Mesenchymal stem cell (in vitro differentiated cells and primary cell): Measurements from ENCODE around the gene PTPRD.

ENCODE experiments used
- DNase-seq: peaks from one replicate; pipeline ENCODE4 v3.0.0-alpha.2; 2013
- H2AFZ ChIP-seq: one replicate; pipeline ENCODE4 v1.6.1; 2013; ENCODE audit warnings: low read depth, mild to moderate bottlenecking, control low read depth, inconsistent platforms, low read length, moderate library complexity
- H2AK5ac ChIP-seq: 2 replicates; pipeline ENCODE4 v1.6.1; 2013; ENCODE audit warnings: low read length, moderate library complexity, mild to moderate bottlenecking, inconsistent platforms; ENCODE audit not compliant: severe bottlenecking
- H2BK120ac ChIP-seq: one replicate; pipeline ENCODE4 v1.6.1; 2013; ENCODE audit warnings: low read depth, mild to moderate bottlenecking, inconsistent platforms, low read length, moderate library complexity
- H2BK12ac ChIP-seq, 2 experiments: one replicate each; pipeline ENCODE4 v1.6.1; 2013; ENCODE audit warnings: inconsistent platforms in 2 of 2, low read length in 2 of 2, mild to moderate bottlenecking in 2 of 2, moderate library complexity in 2 of 2, control low read depth in 1 of 2
- H2BK15ac ChIP-seq: one replicate; pipeline ENCODE4 v1.6.1; 2013; ENCODE audit warnings: mild to moderate bottlenecking, low read depth, inconsistent platforms; ENCODE audit not compliant: poor library complexity, severe bottlenecking
- H2BK5ac ChIP-seq: 2 replicates; pipeline ENCODE4 v1.6.1; 2013; ENCODE audit warnings: low read depth, mild to moderate bottlenecking, low read length, control low read depth, inconsistent platforms; ENCODE audit not compliant: poor library complexity, severe bottlenecking
- H3K14ac ChIP-seq, 2 experiments: one replicate each; pipeline ENCODE4 v1.6.1; 2013; ENCODE audit warnings: inconsistent platforms in 2 of 2, low read length in 2 of 2, control low read depth in 1 of 2, mild to moderate bottlenecking in 1 of 2, moderate library complexity in 1 of 2
- H3K18ac ChIP-seq, 2 experiments: one replicate each; pipeline ENCODE4 v1.6.1; 2013; ENCODE audit warnings: inconsistent platforms in 2 of 2, low read length in 2 of 2, control low read depth in 1 of 2, low read depth in 1 of 2, mild to moderate bottlenecking in 1 of 2
- H3K23ac ChIP-seq, 2 experiments: one replicate each; pipeline ENCODE4 v1.6.1; 2013; ENCODE audit warnings: inconsistent platforms in 2 of 2, low read length in 2 of 2, mild to moderate bottlenecking in 2 of 2, moderate library complexity in 2 of 2, control low read depth in 1 of 2
- H3K27ac ChIP-seq: 2 replicates; pipeline ENCODE4 v1.5.1; 2013; ENCODE audit warnings: mild to moderate bottlenecking, moderate library complexity, low read length, control low read depth, inconsistent platforms; ENCODE audit not compliant: poor library complexity, severe bottlenecking
- H3K27me3 ChIP-seq, 2 experiments: 2 replicates each; pipeline versions ENCODE4 v1.6.1 to v1.7.0; 2013; ENCODE audit warnings: low read length in 2 of 2, mild to moderate bottlenecking in 2 of 2, moderate library complexity in 2 of 2, control low read depth in 1 of 2, inconsistent platforms in 1 of 2; ENCODE audit not compliant: control insufficient read depth in 1 of 2, insufficient read depth in 1 of 2
- H3K36me3 ChIP-seq, 2 experiments: 2 replicates each; pipeline versions ENCODE4 v1.6.1 to v1.7.0; 2013; ENCODE audit warnings: low read length in 2 of 2, control low read depth in 1 of 2, inconsistent platforms in 1 of 2, low read depth in 1 of 2, mild to moderate bottlenecking in 1 of 2; ENCODE audit not compliant: insufficient read depth in 2 of 2, control insufficient read depth in 1 of 2
- H3K4ac ChIP-seq, 2 experiments: one replicate each; pipeline ENCODE4 v1.6.1; 2013; ENCODE audit warnings: inconsistent platforms in 2 of 2, low read length in 2 of 2, mild to moderate bottlenecking in 2 of 2, moderate library complexity in 2 of 2, control low read depth in 1 of 2, low read depth in 1 of 2
- H3K4me1 ChIP-seq: 2 replicates; pipeline ENCODE4 v1.6.1; 2013; ENCODE audit warnings: low read depth, low read length, control low read depth; ENCODE audit not compliant: control insufficient read depth, insufficient read depth
- H3K4me2 ChIP-seq: 2 replicates; pipeline ENCODE4 v1.6.1; 2013; ENCODE audit warnings: low read length, mild to moderate bottlenecking, inconsistent platforms; ENCODE audit not compliant: poor library complexity, severe bottlenecking
- H3K4me3 ChIP-seq, 2 experiments: 2 replicates each; pipeline versions ENCODE4 v1.5.1 to v1.7.0; 2013; ENCODE audit warnings: low read length in 2 of 2, mild to moderate bottlenecking in 2 of 2, control low read depth in 1 of 2, low read depth in 1 of 2; ENCODE audit not compliant: insufficient read depth in 1 of 2
- H3K79me1 ChIP-seq: replicated peaks from 2 replicates; pipeline ENCODE4 v1.6.1; 2013; ENCODE audit warnings: mild to moderate bottlenecking, control low read depth, low read length, inconsistent platforms; ENCODE audit not compliant: poor library complexity, severe bottlenecking
- H3K9ac ChIP-seq: 2 replicates; pipeline ENCODE4 v1.7.0; 2013; ENCODE audit warnings: mild to moderate bottlenecking, low read length, moderate library complexity
- H3K9me3 ChIP-seq: 2 replicates; pipeline ENCODE4 v1.7.0; 2013; ENCODE audit warnings: mild to moderate bottlenecking, low read length; ENCODE audit not compliant: control insufficient read depth
- H4K8ac ChIP-seq: one replicate; pipeline ENCODE4 v1.6.1; 2013; ENCODE audit warnings: inconsistent platforms, mild to moderate bottlenecking, low read length, moderate library complexity
- H4K91ac ChIP-seq: one replicate; pipeline ENCODE4 v1.6.1; 2013; ENCODE audit warnings: mild to moderate bottlenecking, low read length, inconsistent platforms
- WGBS: methylation state at CpG from one replicate; pipeline ENCODE4 v1.1.7; 2013; ENCODE audit warnings: mixed read lengths; 5-methylcytosine and 5-hydroxymethylcytosine counted together

PTPRD gene

GRCh38 chr9:9536523-9536922 is 1076.3 kb downstream of the PTPRD start:
- Histone ChIP-seq H4K91ac (no peak overlapping the region), H3K9me3 (no peaks in the 10 kb centered on the region), H4K8ac (no peak overlapping the region), H2AFZ (no peak overlapping the region), H3K9ac (no peak overlapping the region), H2BK15ac (no peak overlapping the region), H3K4me3 (no peak overlapping the region), H2AK5ac (no peak overlapping the region), H3K23ac (no peak overlapping the region), H3K18ac (no peak overlapping the region), H3K27me3 (no peaks in the 10 kb centered on the region), H3K4me2 (no peak overlapping the region), H3K79me1 (no peaks in the 10 kb centered on the region), H3K14ac (no peak overlapping the region), H3K36me3 (no peaks in the 10 kb centered on the region), H3K4me1 (no peaks in the 10 kb centered on the region), H2BK5ac (no peak overlapping the region), H3K4ac (no peak overlapping the region), H2BK120ac (no peak overlapping the region), H3K27ac (no peak overlapping the region), H2BK12ac (no peak overlapping the region)
- no peak for DNase-seq
- WGBS, result 66% methylated on average over 9 of the region's 9 CpGs

- Histone ChIP-seq H3K23ac (no peak overlapping the region), H3K4ac (no peak overlapping the region), H3K4me3 (no peak overlapping the region), H3K79me1 (no peaks in the 10 kb centered on the region), H3K9me3 (no peaks in the 10 kb centered on the region), H2BK120ac (no peak overlapping the region), H4K8ac (no peak overlapping the region), H4K91ac (no peak overlapping the region), H2BK12ac (no peak overlapping the region), H2AFZ (no peak overlapping the region), H3K27ac (no peak overlapping the region), H2BK15ac (no peak overlapping the region), H3K27me3 (no peaks in the 10 kb centered on the region), H3K18ac (no peak overlapping the region), H3K4me2 (no peak overlapping the region), H3K9ac (no peak overlapping the region), H3K14ac (no peak overlapping the region), H3K4me1 (no peaks in the 10 kb centered on the region), H2BK5ac (no peak overlapping the region), H3K36me3 (no peaks in the 10 kb centered on the region), H2AK5ac (no peak overlapping the region)
- 53% methylated on average over 8 of the region's 8 CpGs for WGBS
- no peak for DNase-seq
Measured at GRCh38 chr9:9523476-9524139, 1089.2 kb downstream of the PTPRD start.

- H2BK15ac ChIP-seq, result no peak overlapping the region
- H2BK120ac ChIP-seq, result no peak overlapping the region
- no peak overlapping the region for H2AFZ ChIP-seq
- H2BK12ac ChIP-seq, result no peak overlapping the region
- no peak overlapping the region for H2AK5ac ChIP-seq
- DNase-seq, result no peak
- H3K27ac ChIP-seq, result no peak overlapping the region
- H3K9me3 ChIP-seq, result no peaks in the 10 kb centered on the region
- no peak overlapping the region for H3K14ac ChIP-seq
- H3K4me1 ChIP-seq, result no peaks in the 10 kb centered on the region
- no peak overlapping the region for H3K23ac ChIP-seq
- H3K79me1 ChIP-seq, result no peaks in the 10 kb centered on the region
- H4K8ac ChIP-seq, result no peak overlapping the region
- no peak overlapping the region for H4K91ac ChIP-seq
- H3K9ac ChIP-seq, result no peak overlapping the region
- no peak overlapping the region for H3K18ac ChIP-seq
- H2BK5ac ChIP-seq, result no peak overlapping the region
- no peak overlapping the region for H3K4ac ChIP-seq
- no peak overlapping the region for H3K4me2 ChIP-seq
- no peaks in the 10 kb centered on the region for H3K27me3 ChIP-seq
- H3K4me3 ChIP-seq, result no peak overlapping the region
- no CpG with 5 or more reads among the region's 1 CpG for WGBS
- H3K36me3 ChIP-seq, result no peaks in the 10 kb centered on the region
Measured at GRCh38 chr9:9522406-9522805, 1090.4 kb downstream of the PTPRD start.

GRCh38 chr9:9521033-9521779 is 1091.6 kb downstream of the PTPRD start:
- no peak overlapping the region for H2AFZ ChIP-seq
- no peaks in the 10 kb centered on the region for H3K79me1 ChIP-seq
- no peak overlapping the region for H3K4me2 ChIP-seq
- no peak overlapping the region for H4K8ac ChIP-seq
- no peaks in the 10 kb centered on the region for H3K36me3 ChIP-seq
- no peak overlapping the region for H3K27ac ChIP-seq
- no peak overlapping the region for H3K23ac ChIP-seq
- no peaks in the 10 kb centered on the region for H3K9me3 ChIP-seq
- H3K4me3 ChIP-seq, result no peak overlapping the region
- no peak overlapping the region for H3K4ac ChIP-seq
- no peak overlapping the region for H3K9ac ChIP-seq
- no peaks in the 10 kb centered on the region for H3K27me3 ChIP-seq
- no peak overlapping the region for H2AK5ac ChIP-seq
- H2BK15ac ChIP-seq, result no peak overlapping the region
- WGBS, result 42% methylated on average over 3 of the region's 5 CpGs
- no peak overlapping the region for H2BK12ac ChIP-seq
- DNase-seq, result no peak
- no peak overlapping the region for H4K91ac ChIP-seq
- H3K4me1 ChIP-seq, result no peaks in the 10 kb centered on the region
- H2BK120ac ChIP-seq, result no peak overlapping the region
- no peak overlapping the region for H2BK5ac ChIP-seq
- H3K14ac ChIP-seq, result no peak overlapping the region
- H3K18ac ChIP-seq, result no peak overlapping the region
